GM18499 (cell line): ENCODE results near the gene MIDN.

Source experiments
- ATAC-seq: cut with Tn5 transposase; IDR thresholded peaks from one replicate; pipeline ENCODE4 v1.9.1; 2021; ENCODE audit warnings: moderate number of reproducible peaks; ENCODE audit not compliant: insufficient read depth, unreplicated experiment

Gene MIDN

DNA sequence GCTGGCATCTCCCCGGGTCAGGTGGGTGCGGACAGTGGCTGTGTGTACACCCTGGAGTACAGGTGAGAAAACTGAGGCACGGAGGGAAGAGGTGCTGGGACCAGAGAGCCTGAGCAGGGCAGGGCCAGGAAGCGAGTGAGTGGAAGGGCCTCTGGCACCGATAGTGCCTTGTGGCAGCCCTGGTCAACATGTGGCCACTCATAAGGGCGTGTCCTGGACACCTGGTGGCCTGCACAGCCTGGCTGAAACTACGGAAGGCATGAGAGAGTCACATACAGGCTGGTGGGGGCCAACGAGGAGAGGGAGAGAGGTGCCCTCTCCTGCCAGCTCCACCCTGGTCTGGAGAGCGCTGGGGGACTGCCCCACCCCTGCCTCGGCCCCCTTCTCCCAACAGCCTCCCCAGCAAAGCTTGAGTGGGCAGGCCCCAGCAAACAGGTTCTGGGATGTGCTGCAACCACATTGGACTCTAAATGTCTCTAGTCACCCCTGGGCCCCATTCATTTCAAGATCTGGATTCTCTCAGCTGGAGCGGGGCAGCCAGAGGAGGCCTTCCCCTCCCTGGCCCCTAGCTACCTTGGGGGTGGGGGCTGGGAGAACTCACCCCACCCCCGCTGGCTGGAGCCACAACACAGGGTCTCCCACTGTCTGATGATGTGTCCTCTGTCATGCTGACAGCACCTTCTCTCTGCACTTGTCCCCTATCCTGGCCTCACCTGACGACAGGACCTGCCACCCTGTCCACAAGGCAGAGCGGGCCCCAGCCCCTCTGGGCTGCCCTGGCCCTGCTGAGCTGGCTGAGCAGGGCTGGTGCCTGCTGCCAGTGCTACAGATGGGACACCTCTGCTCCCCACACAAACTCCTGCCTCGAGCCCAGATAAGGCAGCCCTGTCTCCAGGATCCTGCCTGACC is 16.4 kb upstream of the MIDN start:
- ATAC-seq: no peak

DNA sequence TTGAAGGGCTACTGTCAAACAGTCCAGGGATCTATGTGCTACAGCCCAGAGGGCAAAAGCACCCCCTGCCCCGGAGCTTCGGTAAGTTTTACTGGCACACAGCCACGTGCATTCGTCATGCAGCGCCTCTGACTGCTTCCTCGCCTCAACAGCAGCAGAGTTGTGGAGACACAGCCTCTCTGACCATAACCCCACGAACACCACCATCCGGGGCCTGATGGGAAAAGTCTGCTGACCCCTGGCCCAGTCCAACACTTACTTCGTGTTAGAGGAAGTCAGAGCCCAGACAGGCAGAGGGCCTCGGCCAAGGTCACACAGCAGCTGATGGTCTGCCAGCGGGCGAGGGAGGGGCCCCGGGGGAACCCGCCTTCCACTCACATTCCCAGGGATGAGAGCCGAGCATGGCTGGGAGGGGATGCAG is 15.7 kb upstream of the MIDN start:
- ATAC-seq: no peak

DNA sequence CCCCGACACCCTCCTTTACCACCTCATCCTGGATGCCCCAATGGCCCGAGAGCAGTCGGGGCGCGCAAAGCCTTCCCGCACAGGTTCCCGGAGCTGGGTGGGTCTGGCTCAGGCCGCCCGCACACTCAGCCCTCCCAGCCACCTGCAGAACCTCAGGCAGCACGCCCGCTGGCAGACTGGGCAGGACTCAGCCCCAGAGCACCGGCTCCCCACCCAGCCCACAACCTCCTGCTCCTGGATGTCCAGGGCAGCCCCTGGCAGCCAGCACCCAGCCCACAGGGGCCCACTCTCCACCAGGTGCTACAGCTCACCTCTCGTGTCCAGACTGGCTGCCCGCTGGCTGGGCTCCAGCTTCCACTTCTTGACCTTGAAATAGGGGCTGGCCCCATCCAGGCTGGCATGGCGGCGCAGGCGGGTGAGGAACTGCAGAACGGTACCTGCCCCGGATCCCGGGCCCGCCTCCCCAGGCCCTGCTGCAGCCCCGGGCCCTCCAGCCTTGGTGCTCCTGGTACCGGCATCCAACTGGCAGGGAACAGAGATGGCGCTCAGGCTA is 15.2 kb upstream of the MIDN start:
- ATAC-seq: no peak

- no peak for ATAC-seq
Observed at GRCh38 chr19:1234051-1234954, 14.1 kb upstream of the MIDN start.

DNA sequence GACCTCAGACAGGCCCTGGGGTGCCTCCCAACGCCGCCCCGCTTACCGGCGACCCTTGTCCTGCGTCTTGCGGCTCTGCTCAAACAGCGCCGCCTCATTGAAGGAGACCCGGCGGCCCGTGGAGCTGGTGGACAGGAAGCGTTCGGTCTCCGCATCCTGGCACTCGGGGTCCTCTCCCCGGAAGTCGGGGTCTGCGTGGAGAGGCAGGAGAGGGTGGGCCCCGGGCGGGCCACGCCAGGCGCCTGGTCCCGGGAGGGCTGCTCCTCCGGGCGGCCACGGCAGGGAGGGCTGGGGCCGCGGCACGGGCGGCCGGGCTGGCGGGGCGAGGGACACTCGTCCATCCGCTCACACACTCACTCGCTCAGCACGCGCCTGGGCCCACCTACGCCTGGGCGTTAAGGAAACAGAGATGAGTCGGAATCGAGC is 13.4 kb upstream of the MIDN start:
- ATAC-seq: no peak

DNA sequence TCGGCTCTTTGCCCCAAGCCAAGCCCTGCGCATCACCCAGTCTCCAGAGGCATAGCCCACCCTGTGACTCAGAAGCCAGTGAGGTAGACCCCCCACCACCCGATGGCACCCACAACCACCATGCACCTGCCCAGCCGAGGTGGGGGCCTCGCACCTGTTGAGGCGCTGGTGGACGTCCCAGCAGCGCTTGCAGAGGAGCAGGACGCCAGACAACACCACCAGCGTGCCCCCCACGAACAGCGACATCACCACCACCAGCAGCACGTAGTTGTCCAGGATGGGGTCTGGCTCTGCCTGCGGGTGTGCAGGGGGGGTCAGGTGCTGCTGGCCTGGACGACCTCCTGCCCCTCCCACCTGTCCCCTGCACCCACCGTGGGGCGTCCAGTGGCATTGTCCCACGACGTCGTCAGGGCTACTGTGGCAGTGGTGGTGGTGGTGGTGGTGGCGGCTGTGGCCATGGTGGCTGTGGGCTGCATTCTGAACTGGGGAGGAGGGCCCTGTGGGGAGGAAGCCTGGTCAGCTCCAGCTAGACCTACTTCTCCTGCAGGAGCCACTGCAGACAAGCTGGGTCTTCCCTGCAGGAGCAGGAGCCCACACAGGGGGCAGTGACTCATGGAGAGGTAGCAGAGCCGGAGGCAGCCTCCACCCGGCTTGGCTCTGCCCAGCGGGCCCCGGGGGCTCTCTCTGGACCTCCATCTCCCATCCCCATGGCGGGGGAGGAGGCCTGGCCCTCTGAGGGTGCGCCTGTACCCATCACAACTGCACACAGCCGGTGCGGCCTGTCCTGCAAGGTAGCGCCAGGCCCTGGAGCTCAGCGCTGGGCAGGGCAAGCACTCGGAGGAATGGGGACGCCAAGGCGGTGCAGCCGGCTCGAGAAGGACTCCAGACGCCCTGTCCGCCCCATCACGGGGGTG is 12.5 kb upstream of the MIDN start:
- no peak for ATAC-seq

DNA sequence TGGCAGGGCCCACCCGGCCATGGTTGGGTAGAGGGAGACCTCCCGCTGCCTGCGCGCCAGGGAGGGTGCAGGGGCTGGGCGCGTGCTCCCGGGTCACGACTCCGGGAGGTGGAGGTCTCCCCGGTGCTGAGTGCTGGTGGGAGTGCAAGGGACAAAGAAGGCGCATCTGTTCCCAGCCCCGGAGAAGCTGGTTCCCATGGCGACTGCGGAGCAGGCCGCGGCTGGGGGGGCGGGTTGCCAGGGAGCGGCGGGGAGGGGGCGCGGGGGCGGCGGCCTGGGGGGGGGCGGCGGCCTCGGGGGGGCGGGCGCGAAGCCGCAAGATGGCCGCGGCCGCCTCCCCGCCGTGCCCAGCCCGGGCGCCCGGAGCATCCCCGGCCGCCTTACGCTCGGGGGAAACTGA is 11.8 kb upstream of the MIDN start:
- ATAC-seq: no peak

DNA sequence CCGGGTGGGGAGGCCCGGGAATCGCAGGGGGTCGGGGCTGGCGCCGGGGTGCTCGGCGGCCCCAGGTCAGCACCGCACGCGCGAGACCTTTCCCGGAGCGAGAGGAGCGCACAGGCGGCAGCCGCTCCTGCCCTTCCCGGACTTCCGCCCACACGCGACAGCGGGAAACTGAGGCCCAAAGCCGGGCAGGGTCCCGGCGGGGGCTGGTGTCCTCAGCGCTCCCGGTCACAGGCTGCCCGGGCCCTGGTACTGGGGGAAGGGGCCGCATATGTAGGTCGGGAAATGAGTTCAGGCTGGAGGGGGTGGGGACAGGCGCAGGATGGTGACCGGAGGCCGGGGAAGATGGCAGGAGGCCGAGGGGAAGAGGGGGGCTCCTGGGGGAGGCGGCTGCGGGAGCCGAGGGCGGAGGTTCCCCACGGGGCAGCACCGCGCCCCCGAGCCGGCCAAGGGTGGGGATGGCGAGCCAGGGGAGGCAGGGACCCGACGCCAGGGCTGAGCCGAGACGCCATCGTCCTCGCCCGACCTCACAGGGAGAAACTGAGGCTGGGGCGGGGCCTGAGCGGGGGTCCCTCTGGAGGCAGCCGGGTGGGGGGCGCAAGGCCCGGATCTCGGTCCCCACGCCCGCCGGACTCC is 11.2 kb upstream of the MIDN start:
- no peak for ATAC-seq

DNA sequence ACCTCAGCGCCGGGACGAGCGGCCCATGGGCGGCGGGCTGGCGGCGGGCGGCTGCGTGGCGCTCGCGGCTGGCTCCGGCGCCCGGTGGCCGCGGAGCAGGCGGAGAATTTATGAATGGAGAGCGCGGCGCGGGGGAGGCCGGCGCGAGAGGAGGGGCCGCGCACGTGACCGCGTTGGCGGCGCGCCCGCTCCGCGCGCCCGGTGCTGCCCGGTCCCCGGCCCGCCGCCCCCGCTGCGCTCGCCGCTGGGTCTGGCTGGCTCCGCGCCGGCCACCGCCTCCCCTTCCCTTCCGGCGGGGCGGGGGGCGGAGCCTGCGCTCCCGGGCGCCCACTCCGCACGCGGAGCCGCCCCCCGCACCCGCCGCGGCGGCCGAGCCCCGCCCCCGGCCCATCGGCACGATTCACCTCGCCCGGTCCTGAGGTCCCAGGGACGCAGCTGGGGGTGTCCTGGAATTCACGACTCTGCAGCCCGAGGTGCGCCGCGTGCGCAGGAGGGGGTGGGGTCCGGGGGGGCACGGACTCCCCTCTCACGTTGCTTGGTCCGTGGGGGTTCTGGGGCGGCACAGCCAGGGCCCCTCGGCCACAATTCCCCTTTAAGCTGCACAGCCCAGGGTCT is 10.5 kb upstream of the MIDN start, which contains the start of gene CBARP:
Gene CBARP (minus strand): TSS at position 252 of the 615 bp plus-strand sequence. CDS start 1,905 bp downstream, outside the sequence.
- no peak for ATAC-seq

DNA sequence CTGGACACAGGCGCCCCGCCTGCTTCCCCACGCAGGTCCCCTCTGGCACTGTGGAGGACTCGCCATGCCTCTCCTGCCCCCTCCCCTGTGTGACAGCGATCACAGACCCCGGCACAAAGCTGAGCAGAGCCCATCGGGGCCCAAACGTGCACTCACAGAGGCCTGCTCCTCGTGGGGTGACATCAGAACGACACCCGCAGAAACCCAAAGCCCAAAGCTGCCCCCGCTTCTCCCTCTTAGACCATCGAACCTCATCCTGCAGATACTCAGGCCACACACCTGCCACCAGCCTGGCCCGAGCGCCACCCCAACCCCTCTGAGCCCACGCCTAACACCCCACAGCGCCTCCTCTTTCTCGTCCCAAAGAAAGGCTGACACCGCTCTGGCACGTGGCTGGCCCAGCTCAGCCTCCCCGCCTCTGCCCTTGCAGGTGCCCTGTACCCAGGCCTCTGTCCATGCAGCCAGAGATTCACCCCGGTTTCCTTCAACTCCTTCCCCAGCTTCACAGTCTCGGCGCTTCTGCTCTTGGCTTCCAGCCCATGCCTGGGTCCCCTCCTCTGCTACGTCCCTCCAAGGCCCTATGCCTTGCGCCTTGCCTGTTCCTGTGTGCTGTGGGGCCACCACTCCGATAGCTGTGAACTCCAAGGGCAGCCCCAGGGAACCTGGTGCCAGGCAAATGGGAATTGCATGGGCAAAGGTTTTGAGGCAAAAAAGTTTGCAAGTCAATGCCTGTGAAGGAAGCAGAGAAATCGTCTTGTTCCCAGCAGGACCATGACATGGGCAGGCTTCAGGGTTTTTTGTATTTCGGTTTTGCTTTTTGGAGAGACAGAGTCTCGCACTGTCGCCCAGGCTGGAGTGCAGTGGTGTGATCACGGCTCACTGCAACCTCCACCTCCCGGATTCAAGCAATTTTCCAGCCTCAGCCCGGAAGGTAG is 9.7 kb upstream of the MIDN start:
- no peak for ATAC-seq

- no peak for ATAC-seq
Observed at GRCh38 chr19:1239420-1239795, 9.0 kb upstream of the MIDN start.

DNA sequence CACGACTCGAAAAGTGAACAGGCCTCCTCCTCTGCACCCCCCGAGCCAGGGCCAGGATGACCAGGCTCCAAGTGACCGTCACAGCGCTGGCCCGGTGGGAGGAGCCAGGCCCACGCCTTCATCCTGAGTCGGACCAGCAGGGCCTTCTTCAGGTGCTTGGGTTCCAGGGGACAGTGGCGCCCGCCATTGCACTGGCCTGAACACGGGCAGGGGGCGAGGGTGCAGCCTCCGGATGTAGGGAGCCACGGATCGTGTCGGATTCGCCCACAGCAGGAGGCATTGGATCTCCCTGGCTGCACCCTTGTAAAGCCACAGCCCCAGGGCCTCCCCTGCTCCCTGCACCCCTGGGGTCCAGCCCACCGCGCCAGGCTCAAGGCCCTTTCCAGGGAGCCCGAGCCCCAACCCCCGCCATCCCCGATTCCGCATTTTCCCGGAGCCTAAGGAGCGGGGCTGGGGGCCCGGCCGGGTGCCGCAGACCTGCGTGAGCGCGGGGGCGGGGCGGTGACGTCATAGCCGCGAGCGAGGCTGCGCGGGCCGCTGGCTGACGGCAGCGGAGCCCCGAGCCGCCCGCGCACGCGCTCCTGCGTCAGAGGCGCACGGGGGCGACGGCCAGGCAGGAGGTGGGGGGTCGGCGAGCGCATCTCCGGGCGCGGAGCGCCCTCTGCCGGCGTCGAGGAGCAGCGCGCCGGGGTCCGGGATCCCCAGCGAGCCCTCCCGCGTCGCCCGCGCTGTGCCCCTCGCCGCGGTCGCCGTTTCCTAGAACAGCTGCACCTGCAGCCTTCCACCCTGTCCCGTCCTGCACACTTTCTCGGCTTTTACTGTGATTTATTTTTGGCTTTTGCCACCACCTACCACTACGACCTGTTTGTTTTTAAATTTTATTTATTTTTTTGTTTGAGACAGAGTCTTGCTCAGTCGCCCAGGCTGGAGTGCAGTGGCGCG is 8.3 kb upstream of the MIDN start:
- no peak for ATAC-seq

GRCh38 chr19:1240925-1241324 is 7.5 kb upstream of the MIDN start:
- no peak for ATAC-seq

DNA sequence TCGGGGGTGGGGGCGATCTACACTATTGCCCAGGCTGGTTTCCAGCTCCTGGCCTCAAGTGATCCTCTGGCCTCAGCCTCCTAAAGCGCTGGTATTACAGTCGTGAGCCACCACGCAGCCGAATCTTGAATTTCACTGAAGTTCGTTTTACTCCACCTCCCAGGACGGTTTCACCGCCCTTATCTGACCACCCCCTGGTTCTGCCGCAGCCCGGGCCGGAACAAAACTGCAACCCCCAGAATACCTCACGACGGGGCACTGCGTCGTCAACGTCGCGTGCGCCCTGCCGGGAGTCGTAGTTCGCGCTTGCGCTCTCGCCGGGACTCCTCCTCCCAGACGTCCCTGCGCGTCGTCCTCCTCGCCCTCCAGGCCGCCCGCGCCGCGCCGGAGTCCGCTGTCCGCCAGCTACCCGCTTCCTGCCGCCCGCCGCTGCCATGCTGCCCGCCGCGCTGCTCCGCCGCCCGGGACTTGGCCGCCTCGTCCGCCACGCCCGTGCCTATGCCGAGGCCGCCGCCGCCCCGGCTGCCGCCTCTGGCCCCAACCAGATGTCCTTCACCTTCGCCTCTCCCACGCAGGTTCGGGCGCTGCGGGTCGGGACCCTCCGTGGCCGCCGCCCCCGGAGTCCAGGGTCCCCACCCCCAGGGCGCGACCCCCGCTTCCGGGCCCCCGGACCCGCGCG is 6.8 kb upstream of the MIDN start, which contains the start of gene ATP5F1D:
Gene ATP5F1D (plus strand): TSS at position 335 of the 679 bp plus-strand sequence. CDS start 100 bp downstream, at position 435.
- no peak for ATAC-seq

DNA sequence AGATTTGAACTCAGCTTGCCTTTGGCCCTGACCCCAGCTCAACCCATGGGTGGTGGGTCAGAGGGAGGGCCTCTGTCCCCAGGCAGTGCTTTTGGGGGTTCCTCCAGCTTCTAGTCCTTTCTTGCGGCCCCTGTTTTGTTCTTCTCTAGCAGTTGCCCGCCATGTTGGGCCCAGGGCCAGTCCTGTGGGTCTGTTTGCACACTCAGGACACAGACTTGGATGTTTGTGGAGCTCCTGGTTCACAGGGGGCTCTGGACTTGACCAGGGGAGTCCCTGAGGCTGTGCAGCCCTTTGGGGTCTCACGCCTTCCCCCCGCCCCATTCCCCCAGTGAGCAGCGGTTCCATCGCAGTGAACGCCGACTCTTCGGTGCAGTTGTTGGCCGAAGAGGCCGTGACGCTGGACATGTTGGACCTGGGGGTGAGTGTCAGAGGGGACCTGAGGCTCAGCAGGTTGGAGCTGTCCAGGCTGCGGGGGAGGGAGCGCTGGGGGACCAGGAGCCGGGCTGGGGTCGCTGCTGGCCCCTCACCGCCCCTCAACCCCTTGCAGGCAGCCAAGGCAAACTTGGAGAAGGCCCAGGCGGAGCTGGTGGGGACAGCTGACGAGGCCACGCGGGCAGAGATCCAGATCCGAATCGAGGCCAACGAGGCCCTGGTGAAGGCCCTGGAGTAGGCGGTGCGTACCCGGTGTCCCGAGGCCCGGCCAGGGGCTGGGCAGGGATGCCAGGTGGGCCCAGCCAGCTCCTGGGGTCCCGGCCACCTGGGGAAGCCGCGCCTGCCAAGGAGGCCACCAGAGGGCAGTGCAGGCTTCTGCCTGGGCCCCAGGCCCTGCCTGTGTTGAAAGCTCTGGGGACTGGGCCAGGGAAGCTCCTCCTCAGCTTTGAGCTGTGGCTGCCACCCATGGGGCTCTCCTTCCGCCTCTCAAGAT is 4.4 kb upstream of the MIDN start:
- ATAC-seq: no peak
